Testis (tissue), 3 donors: ENCODE results near the gene NIPBL. TPM values are rescaled to one million over a fixed set of nuclear protein-coding genes. Genes with fewer than 3 reads are reported as not detected.

Experiments used
- DNase-seq: peaks from one replicate; pipeline ENCODE4 v3.0.0-alpha.2; 2019
- H3K27ac ChIP-seq, 2 donors: fragments of 200-600 bp; sonication (generic); one replicate each; pipeline ENCODE4 v1.5.1; 2019
- H3K27me3 ChIP-seq: fragments of 200-600 bp; sonication (generic); one replicate; pipeline ENCODE4 v1.5.1; 2019
- H3K36me3 ChIP-seq: fragments of 200-600 bp; sonication (generic); one replicate; pipeline ENCODE4 v1.5.1; 2017; ENCODE audit warnings: low read depth; ENCODE audit errors: missing control alignments
- H3K4me1 ChIP-seq: fragments of 200-600 bp; sonication (generic); one replicate; pipeline ENCODE4 v1.5.1; 2019
- H3K4me3 ChIP-seq, 2 donors: fragments of 200-600 bp; sonication (generic); one replicate each; pipeline ENCODE4 v1.5.1; 2017 to 2019
- H3K9me3 ChIP-seq: fragments of 200-600 bp; sonication (generic); one replicate; pipeline ENCODE4 v1.5.1; 2017
- CTCF ChIP-seq, 3 experiments: fragments of 450-650 bp in 2 of 3; fragments of 200-600 bp in 1 of 3; sonication (generic) in 1 of 3; IDR thresholded peaks; one replicate each; pipeline ENCODE4 v1.5.1; 2016 to 2019; ENCODE audit warnings: antibody characterized with exemption in 3 of 3, mild to moderate bottlenecking in 2 of 3, moderate library complexity in 1 of 3
- POLR2A ChIP-seq: fragments of 450-650 bp; IDR thresholded peaks from one replicate; pipeline ENCODE4 v1.6.1; 2017; ENCODE audit warnings: antibody characterized with exemption, mild to moderate bottlenecking, moderate library complexity
- WGBS, 2 donors: methylation state at CpG; one replicate each; pipeline ENCODE4 v1.1.5; 2018; 5-methylcytosine and 5-hydroxymethylcytosine counted together
- intact Hi-C: fragments of 100-400 bp; cut with DNase I; formaldehyde crosslinking; loops from one replicate; pipeline ENCODE4 v1.15.1; 2023; ENCODE audit warnings: low total_unique reads
- polyA plus RNA-seq: library from polyadenylated mRNA; stranded (reverse); fragments of 350-450 nt; fragmentation: Illumina TruSeq; extraction: RNeasy Lipid Tissue Mini Kit (QIAGEN cat#74804); gene quantifications from one replicate; pipeline ENCODE4 v1.2.3, GENCODE V29; 2014; ENCODE audit warnings: low read depth, low replicate concordance; ENCODE audit not compliant: insufficient read depth
- total RNA-seq, 2 donors: library from RNA; depleted of rRNA; stranded (reverse); fragments of >200 nt; gene quantifications; one replicate each; pipeline ENCODE4 v1.2.3, GENCODE V29; 2016

The NIPBL gene
- total and polyA plus RNA-seq, 3 donors from 2014 or later, result 13.8 to 80.2 (median 76.6) TPM

GRCh38 chr5:36945687-36946086 lies 69.1 kb downstream of the NIPBL start:
- TF ChIP-seq POLR2A, result no peak
- intact Hi-C loops, result no loop called here
- Histone ChIP-seq H3K4me3 (no peak overlapping the region), H3K4me1 (no peaks in the 10 kb centered on the region), H3K9me3 (no peaks in the 10 kb centered on the region), H3K36me3 (no peaks in the 10 kb centered on the region), H3K27ac (no peak overlapping the region), H3K27me3 (no peaks in the 10 kb centered on the region)
- no peak for DNase-seq

DNA sequence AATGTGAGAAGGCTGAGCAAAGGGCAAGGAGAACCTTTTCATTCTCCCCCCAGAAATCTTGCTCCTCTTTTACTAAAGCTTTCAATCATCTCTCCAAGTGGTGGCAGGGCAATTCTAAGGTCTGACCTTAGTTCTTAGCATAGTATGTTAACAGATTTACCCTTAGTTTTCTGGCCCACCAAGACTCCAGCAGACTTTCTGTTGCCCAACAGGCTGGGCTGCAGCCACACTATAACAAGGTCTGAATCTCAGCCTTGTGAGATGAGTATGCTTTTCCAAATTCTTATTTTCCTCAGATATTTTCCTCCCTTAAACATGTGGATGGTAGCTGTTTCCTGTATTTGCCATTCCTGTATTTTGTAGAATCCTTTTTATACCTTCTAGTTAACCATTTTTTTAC lies 69.5 kb downstream of the NIPBL start:
- Histone ChIP-seq H3K4me1 (peaks cover 4% of the 10 kb centered on the region), H3K27ac (no peak overlapping the region), H3K4me3 (no peak overlapping the region), H3K27me3 (no peaks in the 10 kb centered on the region), H3K36me3 (no peaks in the 10 kb centered on the region), H3K9me3 (no peaks in the 10 kb centered on the region)
- TF ChIP-seq POLR2A (no peak), CTCF (IDR thresholded peaks at IDR 0.05) (no peak)
- intact Hi-C loops, result no loop called here
- DNase-seq, result no peak

GRCh38 chr5:36948041-36948440 lies 71.5 kb downstream of the NIPBL start:
- TF ChIP-seq CTCF (IDR thresholded peaks at IDR 0.05), result no peak
- TF ChIP-seq POLR2A, result no peak
- Histone ChIP-seq H3K4me1 (peaks cover 5% of the 10 kb centered on the region), H3K27me3 (no peaks in the 10 kb centered on the region), H3K9me3 (no peaks in the 10 kb centered on the region), H3K27ac (no peak overlapping the region), H3K36me3 (no peaks in the 10 kb centered on the region), H3K4me3 (no peak overlapping the region)
- no peak for DNase-seq
- intact Hi-C loops, result no loop called here

DNA sequence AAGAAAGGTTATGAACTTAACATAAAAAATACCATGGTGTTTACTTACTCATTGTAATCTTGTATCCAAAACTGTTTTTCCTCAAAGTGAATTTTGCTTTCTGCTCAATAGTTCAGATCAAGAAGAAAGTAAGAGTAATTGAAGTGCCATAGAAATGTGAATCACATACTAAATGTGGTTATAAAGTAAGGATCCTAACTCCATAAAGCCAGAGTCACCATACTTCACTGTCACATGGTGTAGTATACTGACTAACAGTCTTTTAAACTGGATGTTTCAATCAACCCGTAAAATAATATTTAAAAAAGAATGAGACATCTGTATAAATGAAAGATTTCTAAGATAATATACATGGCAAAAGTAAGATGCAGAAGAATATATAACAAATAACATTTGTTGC lies 72.1 kb downstream of the NIPBL start:
- H3K4me3 ChIP-seq, result no peak overlapping the region
- no peaks in the 10 kb centered on the region for H3K36me3 ChIP-seq
- TF ChIP-seq CTCF (IDR thresholded peaks at IDR 0.05) (no peak), POLR2A (no peak)
- WGBS, 2 donors, result 78 to 88% methylated on average over 1 of the region's 1 CpG
- H3K4me1 ChIP-seq, result peaks cover 5% of the 10 kb centered on the region
- no peak for DNase-seq
- H3K27ac ChIP-seq, result no peak overlapping the region
- no peaks in the 10 kb centered on the region for H3K9me3 ChIP-seq
- intact Hi-C loops, result no loop called here
- no peaks in the 10 kb centered on the region for H3K27me3 ChIP-seq

- H3K36me3 ChIP-seq, result no peaks in the 10 kb centered on the region
- no peak for DNase-seq
- 71 to 76% methylated on average over 1 of the region's 1 CpG for WGBS, 2 donors
- peaks cover 5% of the 10 kb centered on the region for H3K4me1 ChIP-seq
- H3K27me3 ChIP-seq, result no peaks in the 10 kb centered on the region
- no peak overlapping the region for H3K27ac ChIP-seq
- H3K4me3 ChIP-seq, result no peak overlapping the region
- H3K9me3 ChIP-seq, result no peaks in the 10 kb centered on the region
- intact Hi-C loops, result no loop called here
- no peak for TF ChIP-seq CTCF (IDR thresholded peaks at IDR 0.05)
- no peak for TF ChIP-seq POLR2A
Observed at GRCh38 chr5:36949593-36949992, 73.0 kb downstream of the NIPBL start.
